ENCODE data around the gene PGPEP1.

DNA sequence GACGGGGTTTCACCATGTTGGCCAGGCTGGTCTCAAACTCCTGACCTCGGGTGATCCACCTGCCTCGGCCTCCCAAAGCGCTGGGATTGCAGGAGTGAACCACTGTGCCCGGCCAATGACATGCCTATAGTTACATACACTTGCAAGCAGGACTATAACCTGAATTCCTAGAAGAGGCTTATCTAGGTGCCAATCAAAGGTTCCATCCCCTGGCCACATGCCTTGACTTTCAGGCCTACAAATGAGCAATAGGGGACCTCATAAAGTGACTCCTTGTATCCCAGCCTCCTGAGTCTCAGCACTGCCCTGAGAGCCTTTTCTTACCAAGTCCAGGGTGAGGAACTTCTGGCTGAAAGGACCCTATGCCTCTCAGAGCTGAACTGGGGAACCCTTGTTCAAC is 13.6 kb upstream of the PGPEP1 start:
- TF ChIP-seq CTCF (conservative IDR thresholded peaks at IDR 0.05 in 1 of 2, IDR thresholded peaks at IDR 0.05 in 1 of 2; ENCODE audit: extremely low read depth in 1 of 2, insufficient read depth in 1 of 2, low read depth in 1 of 2, low read length in 2 of 2): no peak
- no peak for TF ChIP-seq EZH2 (IDR thresholded peaks at IDR 0.05; ENCODE audit: borderline replicate concordance, low read length)

Data from mammary epithelial cell (primary cell).